HG02885 (cell line): ENCODE data around the gene KCMF1.

Experiments
- ATAC-seq: cut with Tn5 transposase; IDR thresholded peaks from one replicate; pipeline ENCODE4 v1.9.1; 2021; ENCODE audit warnings: mild to moderate bottlenecking; ENCODE audit not compliant: unreplicated experiment, poor library complexity

The KCMF1 gene

DNA sequence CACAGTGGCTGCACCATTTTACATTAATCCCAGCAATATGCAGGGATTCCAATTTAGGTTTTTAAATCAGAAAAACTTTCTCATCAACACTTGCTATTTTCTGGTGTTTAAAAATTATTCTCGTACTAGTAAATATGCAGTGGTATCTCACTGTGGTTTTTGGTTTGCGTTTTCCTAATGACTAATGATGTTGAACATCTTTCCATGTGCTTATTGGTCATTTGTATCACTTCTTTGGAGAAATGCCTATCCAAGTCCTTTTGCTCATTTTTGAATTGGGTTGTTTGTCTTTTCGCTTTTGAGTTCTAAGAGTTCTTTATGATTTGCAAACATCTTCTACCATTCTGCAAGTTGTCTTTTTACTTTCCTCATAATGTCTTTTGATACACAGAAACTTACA, 100.1 kb downstream of the KCMF1 start:
- ATAC-seq = no peak

GRCh38 chr2:85073033-85073432, 102.1 kb downstream of the KCMF1 start:
- no peak for ATAC-seq

DNA sequence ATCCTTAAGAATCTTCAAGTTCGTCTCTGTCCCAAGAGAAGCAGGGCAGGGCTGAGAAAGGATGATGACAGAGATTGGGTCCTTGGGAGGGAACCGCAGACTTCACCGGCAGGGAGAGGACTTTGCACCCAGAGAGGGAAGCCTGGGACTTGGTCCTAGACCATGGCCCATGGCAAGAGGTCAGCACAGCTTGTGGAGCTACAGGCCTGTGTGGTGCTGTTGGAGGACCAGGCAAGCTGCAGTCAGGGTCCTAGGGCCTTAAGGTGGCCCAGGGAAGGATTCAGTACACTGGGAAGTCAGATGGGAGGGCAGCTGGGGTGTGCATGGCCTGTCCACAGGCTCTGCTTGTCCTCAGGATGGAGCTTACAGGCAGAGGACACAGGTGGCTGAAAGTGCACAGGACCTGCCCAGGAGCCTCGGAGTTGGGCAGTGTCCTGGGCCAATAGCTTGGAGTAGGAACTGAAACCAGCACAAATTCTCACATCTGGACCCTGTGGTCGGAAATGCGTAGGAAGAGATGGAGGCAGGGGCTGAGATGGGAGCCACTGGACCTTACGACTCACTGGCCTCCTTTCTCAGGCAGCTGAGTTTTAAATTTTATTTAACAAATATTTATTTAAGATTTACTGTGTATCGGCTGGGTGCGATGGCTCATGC, 105.8 kb downstream of the KCMF1 start:
- ATAC-seq = peak; percentile 68

DNA sequence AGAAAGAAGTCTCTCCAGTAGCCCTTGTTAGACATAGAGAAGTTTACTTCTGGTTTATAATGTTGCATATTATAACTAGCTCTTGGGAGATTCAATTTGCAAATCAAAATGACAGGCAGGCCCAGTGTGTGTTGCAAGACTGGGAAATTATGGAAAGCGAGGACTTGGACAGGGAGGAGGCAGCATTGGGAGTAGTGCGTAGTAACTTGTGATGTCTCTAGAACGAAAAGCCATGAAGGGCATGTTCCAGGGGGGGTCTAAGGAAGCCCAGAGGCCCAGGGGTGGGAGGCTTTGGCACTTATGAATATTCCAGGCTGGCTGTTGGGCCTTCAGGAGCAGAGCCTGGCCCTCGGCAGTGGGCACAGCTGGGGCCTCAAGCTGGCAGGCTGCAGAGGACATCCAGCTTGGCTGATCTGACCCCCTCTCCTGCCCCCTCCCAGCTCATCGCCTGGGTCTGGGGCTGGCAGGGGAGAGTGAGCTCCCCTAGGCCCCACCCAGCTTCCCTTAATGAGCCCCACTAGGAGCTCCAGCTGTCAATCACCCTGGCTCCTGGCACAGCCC, 107.0 kb downstream of the KCMF1 start:
- no peak for ATAC-seq

GRCh38 chr2:85078536-85078935, 107.6 kb downstream of the KCMF1 start:
- no peak for ATAC-seq

GRCh38 chr2:85083092-85083491, 112.1 kb downstream of the KCMF1 start:
- no peak for ATAC-seq

- ATAC-seq = no peak
Observed at GRCh38 chr2:85085563-85085962, 114.6 kb downstream of the KCMF1 start.

- no peak for ATAC-seq
Observed at GRCh38 chr2:85087541-85087940, 116.6 kb downstream of the KCMF1 start.

- no peak for ATAC-seq
Observed at GRCh38 chr2:85088921-85089320, 118.0 kb downstream of the KCMF1 start.

DNA sequence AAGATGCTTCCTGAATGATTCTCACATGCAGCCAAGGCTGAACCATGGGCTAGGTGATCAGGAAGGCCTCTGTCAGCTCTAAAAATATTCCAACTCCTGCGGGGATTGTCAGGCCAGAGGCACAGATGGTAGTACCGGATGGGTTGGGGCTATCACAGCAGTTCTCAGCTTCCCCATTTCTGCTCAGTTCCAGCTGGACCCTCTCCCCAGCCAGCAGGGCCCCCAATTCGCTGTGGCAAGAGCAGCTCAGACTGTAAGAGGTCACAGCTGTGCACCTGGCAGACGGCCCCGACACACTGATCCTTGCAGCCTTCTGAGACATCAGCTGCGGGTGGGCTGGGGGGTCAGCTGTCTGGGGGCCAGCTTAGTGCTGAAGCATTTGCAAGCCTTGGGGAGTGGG, 118.6 kb downstream of the KCMF1 start:
- no peak for ATAC-seq

DNA sequence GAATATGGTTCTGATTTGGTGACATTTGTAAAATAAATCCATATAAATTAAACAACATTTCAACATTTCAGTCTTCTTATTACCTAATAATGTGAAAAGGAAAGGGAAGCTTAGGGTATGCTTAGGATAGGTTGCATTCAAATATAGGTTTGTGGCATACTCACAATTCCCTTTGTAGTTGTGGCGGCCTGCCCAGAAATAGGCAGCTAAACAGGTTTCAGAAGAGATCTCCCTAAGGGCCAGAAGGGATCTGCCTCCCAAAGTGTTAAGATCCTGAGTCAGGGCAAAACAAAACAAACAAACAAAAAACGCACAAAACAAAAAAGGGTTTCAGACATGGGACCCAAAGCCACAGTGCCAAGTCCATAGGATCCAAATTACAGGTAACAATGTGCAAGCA, 120.9 kb downstream of the KCMF1 start:
- ATAC-seq = no peak

DNA sequence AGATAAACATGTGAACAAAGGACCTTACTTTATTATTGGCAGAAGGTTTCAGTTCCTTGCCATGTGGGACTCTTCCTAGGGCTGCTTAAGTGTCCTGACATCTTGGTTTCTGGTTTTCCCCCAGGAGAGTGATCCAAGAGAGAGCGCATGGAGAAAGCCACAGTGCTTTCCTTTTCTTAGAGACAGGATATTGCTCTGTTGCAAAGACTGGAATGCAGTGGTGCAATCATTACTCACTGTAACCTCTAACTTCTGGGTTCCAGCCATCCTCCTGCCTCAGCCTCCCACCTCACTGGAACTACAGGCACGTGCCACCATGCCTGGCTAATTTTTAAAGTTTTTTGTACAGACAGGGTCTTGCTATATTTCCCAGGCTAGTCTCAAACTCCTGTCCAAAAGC, 124.1 kb downstream of the KCMF1 start:
- no peak for ATAC-seq

DNA sequence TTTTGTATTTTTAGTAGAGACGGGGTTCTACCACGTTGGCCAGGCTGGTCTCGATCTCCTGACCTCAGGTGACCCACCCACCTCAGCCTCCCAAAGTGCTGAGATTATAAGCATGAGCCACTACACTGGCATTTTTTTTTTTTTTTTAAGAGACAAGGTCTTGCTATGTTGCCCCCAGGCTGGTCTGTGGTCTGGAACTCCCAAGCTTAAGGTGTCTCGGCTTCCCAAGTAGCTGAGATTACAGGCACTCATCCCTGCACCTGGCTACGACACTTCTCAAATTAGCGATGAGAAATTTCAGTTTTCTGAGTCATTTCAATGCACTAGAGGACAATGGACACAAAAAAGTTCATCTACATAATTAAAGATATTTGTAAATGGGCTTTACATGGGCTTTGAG, 125.7 kb downstream of the KCMF1 start:
- ATAC-seq = no peak

- ATAC-seq = no peak
Observed at GRCh38 chr2:85104228-85104627, 133.3 kb downstream of the KCMF1 start.

GRCh38 chr2:85106489-85107180, 135.7 kb downstream of the KCMF1 start:
- ATAC-seq = no peak
